Measurements from ENCODE around the gene MARK1. TPM values are rescaled to one million over a fixed set of nuclear protein-coding genes. Genes with fewer than 3 reads are reported as not detected.

The MARK1 gene
- total and polyA plus RNA-seq, 9 of the 15 experiments (the other 6 are each of a cell fraction or from before 2014, with no cell fraction given) = not detected

DNA sequence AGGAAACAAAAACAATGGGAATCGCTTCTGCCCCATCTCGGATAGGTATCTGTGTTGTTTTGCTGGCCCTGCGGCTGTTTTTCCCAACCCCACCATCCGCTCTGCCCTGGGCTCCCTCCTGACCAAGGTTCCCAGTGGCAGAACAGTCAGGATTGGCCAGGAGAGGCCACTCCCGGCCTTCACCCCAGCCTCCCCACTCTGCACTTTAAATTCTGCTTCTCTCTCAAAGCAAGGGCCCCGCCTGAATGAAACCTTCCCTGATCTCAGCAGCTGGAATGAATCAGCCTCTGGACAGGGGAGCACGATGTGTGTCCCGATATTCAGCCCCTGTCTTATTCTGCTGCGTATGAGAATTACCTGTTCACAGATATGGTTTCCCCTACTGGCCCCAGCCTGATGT, 178.5 kb downstream of the MARK1 start:
- no peak overlapping the region for H2AFZ ChIP-seq (ENCODE audit: low read depth, low read length)
- no peak for TF ChIP-seq RCOR1 (IDR thresholded peaks at IDR 0.05; ENCODE audit: borderline replicate concordance in 1 of 2, low read depth in 2 of 2, low read length in 2 of 2)
- no peak for TF ChIP-seq MXI1 (IDR thresholded peaks at IDR 0.05; ENCODE audit: low read depth, low read length)
- TF ChIP-seq, protein P1, sequence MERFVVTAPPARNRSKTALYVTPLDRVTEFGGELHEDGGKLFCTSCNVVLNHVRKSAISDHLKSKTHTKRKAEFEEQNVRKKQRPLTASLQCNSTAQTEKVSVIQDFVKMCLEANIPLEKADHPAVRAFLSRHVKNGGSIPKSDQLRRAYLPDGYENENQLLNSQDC (CRISPR knock-in tag; IDR thresholded peaks at IDR 0.05) = no peak
- TF ChIP-seq, protein P2, sequence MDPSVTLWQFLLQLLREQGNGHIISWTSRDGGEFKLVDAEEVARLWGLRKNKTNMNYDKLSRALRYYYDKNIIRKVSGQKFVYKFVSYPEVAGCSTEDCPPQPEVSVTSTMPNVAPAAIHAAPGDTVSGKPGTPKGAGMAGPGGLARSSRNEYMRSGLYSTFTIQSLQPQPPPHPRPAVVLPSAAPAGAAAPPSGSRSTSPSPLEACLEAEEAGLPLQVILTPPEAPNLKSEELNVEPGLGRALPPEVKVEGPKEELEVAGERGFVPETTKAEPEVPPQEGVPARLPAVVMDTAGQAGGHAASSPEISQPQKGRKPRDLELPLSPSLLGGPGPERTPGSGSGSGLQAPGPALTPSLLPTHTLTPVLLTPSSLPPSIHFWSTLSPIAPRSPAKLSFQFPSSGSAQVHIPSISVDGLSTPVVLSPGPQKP (CRISPR knock-in tag; IDR thresholded peaks at IDR 0.05) = no peak
- no peak for TF ChIP-seq BRCA1 (IDR thresholded peaks at IDR 0.05)
- no peak for TF ChIP-seq BRCA1 (CRISPR knock-in tag; IDR thresholded peaks at IDR 0.05)
- TF ChIP-seq RBM17 (IDR thresholded peaks at IDR 0.05; ENCODE audit: borderline replicate concordance, low read depth, low read length) = no peak
- no peak for TF ChIP-seq NFRKB (IDR thresholded peaks at IDR 0.05; ENCODE audit: low read depth)
- TF ChIP-seq MEF2A (IDR thresholded peaks at IDR 0.05; ENCODE audit: control insufficient read depth, low read depth, low read length) = no peak
- TF ChIP-seq CBX8 (IDR thresholded peaks at IDR 0.05; ENCODE audit: borderline replicate concordance, extremely low read depth, low read depth, low read length, poor library complexity, severe bottlenecking) = no peak
- TF ChIP-seq SAFB (IDR thresholded peaks at IDR 0.05; ENCODE audit: borderline replicate concordance, low read depth, low read length) = no peak
- TF ChIP-seq, protein P3, sequence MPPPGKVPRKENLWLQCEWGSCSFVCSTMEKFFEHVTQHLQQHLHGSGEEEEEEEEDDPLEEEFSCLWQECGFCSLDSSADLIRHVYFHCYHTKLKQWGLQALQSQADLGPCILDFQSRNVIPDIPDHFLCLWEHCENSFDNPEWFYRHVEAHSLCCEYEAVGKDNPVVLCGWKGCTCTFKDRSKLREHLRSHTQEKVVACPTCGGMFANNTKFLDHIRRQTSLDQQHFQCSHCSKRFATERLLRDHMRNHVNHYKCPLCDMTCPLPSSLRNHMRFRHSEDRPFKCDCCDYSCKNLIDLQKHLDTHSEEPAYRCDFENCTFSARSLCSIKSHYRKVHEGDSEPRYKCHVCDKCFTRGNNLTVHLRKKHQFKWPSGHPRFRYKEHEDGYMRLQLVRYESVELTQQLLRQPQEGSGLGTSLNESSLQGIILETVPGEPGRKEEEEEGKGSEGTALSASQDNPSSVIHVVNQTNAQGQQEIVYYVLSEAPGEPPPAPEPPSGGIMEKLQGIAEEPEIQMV (tag; conservative IDR thresholded peaks at IDR 0.05; ENCODE audit: low read depth) = no peak
- TF ChIP-seq, protein P4, sequence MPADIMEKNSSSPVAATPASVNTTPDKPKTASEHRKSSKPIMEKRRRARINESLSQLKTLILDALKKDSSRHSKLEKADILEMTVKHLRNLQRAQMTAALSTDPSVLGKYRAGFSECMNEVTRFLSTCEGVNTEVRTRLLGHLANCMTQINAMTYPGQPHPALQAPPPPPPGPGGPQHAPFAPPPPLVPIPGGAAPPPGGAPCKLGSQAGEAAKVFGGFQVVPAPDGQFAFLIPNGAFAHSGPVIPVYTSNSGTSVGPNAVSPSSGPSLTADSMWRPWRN (IDR thresholded peaks at IDR 0.05; ENCODE audit: low read depth) = no peak
- TF ChIP-seq, protein P5, sequence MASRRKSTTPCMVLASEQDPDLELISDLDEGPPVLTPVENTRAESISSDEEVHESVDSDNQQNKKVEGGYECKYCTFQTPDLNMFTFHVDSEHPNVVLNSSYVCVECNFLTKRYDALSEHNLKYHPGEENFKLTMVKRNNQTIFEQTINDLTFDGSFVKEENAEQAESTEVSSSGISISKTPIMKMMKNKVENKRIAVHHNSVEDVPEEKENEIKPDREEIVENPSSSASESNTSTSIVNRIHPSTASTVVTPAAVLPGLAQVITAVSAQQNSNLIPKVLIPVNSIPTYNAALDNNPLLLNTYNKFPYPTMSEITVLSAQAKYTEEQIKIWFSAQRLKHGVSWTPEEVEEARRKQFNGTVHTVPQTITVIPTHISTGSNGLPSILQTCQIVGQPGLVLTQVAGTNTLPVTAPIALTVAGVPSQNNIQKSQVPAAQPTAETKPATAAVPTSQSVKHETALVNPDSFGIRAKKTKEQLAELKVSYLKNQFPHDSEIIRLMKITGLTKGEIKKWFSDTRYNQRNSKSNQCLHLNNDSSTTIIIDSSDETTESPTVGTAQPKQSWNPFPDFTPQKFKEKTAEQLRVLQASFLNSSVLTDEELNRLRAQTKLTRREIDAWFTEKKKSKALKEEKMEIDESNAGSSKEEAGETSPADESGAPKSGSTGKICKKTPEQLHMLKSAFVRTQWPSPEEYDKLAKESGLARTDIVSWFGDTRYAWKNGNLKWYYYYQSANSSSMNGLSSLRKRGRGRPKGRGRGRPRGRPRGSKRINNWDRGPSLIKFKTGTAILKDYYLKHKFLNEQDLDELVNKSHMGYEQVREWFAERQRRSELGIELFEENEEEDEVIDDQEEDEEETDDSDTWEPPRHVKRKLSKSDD (conservative IDR thresholded peaks at IDR 0.05; ENCODE audit: low read length) = no peak
- TF ChIP-seq RAD21 (CRISPR knock-in tag; conservative IDR thresholded peaks at IDR 0.05 in 1 of 2, IDR thresholded peaks at IDR 0.05 in 1 of 2) = no peak

More for the DNA sequence above, 178.5 kb downstream of the MARK1 start:
- BruUV-seq (replicated peaks) = no TSS peak
- POLR2A ChIA-PET = interaction anchor here (0.7 kb wide), 1 partner anchor 27 kb away, joined by 3 read pairs; no protein-coding TSS in a partner anchor
- H3K4me1 ChIP-seq (replicated peaks in 1 of 2; ENCODE audit: control insufficient read depth in 2 of 2, insufficient read depth in 2 of 2, low read length in 2 of 2) = no peaks in the 10 kb centered on the region
- no peak overlapping the region for H3K4me3 ChIP-seq
- H3K4me2 ChIP-seq (ENCODE audit: insufficient read depth, low read length) = no peak overlapping the region
- FAIRE-seq (no peak), DNase-seq (ENCODE audit: extremely low read depth in 1 of 4, low spot score in 3 of 4) (no peak), ATAC-seq (no peak)
- H3K27me3 ChIP-seq (ENCODE audit: control insufficient read depth in 2 of 2, insufficient read depth in 2 of 2, low read length in 2 of 2) = peaks cover 4 to 23% of the 10 kb centered on the region in 2 experiments; a peak in 4 of 5 replicates
- H3K27ac ChIP-seq (ENCODE audit: extremely low read depth, low read depth, low read length) = no peak overlapping the region
- CTCF ChIA-PET (ENCODE audit: low intra/inter-chr PET ratio) = no interaction called here
- H4K20me1 ChIP-seq (replicated peaks; ENCODE audit: control insufficient read depth, insufficient read depth, low read length) = no peaks in the 10 kb centered on the region
- no peaks in the 10 kb centered on the region for H3K9me3 ChIP-seq (replicated peaks; ENCODE audit: control insufficient read depth, insufficient read depth, low read depth, low read length)
- in situ Hi-C loops (cut with MboI) (no loop called here), intact Hi-C loops (cut with micrococcal nuclease) (no loop called here)
- H3K9ac ChIP-seq (ENCODE audit: insufficient read depth in 1 of 2, low read depth in 2 of 2, low read length in 2 of 2) = no peak overlapping the region
- no peaks in the 10 kb centered on the region for H3K36me3 ChIP-seq (ENCODE audit: control insufficient read depth, insufficient read depth, low read length)
- 3% methylated on average over 9 of the region's 9 CpGs for WGBS (ENCODE audit: insufficient coverage, low coverage, missing lambda C conversion rate)
- H3K9me1 ChIP-seq (ENCODE audit: control insufficient read depth, insufficient read depth, low read length) = no peaks in the 10 kb centered on the region
- no peaks in the 10 kb centered on the region for H3K79me2 ChIP-seq (ENCODE audit: control insufficient read depth, insufficient read depth, low read length)

Measured in K562 (cell line).